Liver (tissue), 3 donors: ENCODE results near the gene ASAH2B.
"Not testable (repeated sequence)": the region's sequence is repeated elsewhere in the genome, so short reads cannot be mapped to it uniquely, and the experiment has no call there.

Experiments used
- EGR1 ChIP-seq, 2 donors: IDR thresholded peaks; 2 replicates each; pipeline ENCODE4 v1.6.1; 2016 to 2018; ENCODE audit warnings: antibody characterized with exemption in 2 of 2, low read depth in 2 of 2
- RXRA ChIP-seq, 2 donors: IDR thresholded peaks; 2 replicates each; pipeline ENCODE4 v1.6.1; 2017 to 2018; ENCODE audit warnings: antibody characterized with exemption in 2 of 2, mild to moderate bottlenecking in 1 of 2
- TAF1 ChIP-seq: conservative IDR thresholded peaks from 2 replicates; pipeline ENCODE4 v1.6.1; 2016; ENCODE audit warnings: antibody characterized with exemption, mild to moderate bottlenecking
- TF ChIP-seq, protein P1 (sequence below): fragments of 150-350 bp; IDR thresholded peaks from 2 replicates; pipeline ENCODE4 v1.5.1; 2017; ENCODE audit warnings: improper control_type of control experiment, low read depth, low read length; ENCODE audit not compliant: missing input control
- TF ChIP-seq, protein P2 (sequence below): IDR thresholded peaks from 2 replicates; pipeline ENCODE4 v1.6.1; 2016; ENCODE audit warnings: antibody characterized with exemption
- donor health status: healthy.
- donor health status: healthy.

DNA sequence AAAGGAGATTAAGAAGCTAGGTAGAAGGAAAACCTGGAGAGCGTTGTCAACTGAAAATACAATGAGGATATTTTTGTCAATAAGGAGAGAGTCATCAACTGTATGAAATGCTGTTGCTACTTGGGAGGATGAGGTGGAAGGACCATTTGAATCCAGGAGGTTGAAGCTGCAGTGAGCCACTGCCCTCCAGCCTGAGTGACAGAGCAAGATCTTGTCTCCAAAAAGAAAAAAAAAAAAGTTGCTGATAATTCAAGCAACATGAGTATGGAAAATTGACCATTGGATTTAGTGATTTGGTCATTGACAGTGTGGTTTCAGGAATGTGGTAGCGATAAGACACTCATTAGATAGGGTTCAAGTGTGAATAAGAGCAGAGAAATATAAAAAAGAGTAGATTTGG lies 11.6 kb upstream of the ASAH2B start:
- TF ChIP-seq TAF1; EGR1 (IDR thresholded peaks at IDR 0.05; ENCODE audit: low read depth in 2 of 2); RXRA (IDR thresholded peaks at IDR 0.05): not testable (repeated sequence)
- TF ChIP-seq, protein P1, sequence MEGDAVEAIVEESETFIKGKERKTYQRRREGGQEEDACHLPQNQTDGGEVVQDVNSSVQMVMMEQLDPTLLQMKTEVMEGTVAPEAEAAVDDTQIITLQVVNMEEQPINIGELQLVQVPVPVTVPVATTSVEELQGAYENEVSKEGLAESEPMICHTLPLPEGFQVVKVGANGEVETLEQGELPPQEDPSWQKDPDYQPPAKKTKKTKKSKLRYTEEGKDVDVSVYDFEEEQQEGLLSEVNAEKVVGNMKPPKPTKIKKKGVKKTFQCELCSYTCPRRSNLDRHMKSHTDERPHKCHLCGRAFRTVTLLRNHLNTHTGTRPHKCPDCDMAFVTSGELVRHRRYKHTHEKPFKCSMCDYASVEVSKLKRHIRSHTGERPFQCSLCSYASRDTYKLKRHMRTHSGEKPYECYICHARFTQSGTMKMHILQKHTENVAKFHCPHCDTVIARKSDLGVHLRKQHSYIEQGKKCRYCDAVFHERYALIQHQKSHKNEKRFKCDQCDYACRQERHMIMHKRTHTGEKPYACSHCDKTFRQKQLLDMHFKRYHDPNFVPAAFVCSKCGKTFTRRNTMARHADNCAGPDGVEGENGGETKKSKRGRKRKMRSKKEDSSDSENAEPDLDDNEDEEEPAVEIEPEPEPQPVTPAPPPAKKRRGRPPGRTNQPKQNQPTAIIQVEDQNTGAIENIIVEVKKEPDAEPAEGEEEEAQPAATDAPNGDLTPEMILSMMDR, result not testable (repeated sequence)
- TF ChIP-seq, protein P2, sequence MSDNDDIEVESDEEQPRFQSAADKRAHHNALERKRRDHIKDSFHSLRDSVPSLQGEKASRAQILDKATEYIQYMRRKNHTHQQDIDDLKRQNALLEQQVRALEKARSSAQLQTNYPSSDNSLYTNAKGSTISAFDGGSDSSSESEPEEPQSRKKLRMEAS, result not testable (repeated sequence)
